ENCODE data around the gene GLOD4.
A peak's percentile ranks its signal among the peaks of the same experiment; 100 is the strongest.
"Not testable (repeated sequence)": the region's sequence is repeated elsewhere in the genome, so short reads cannot be mapped to it uniquely, and the experiment has no call there.

The GLOD4 gene

GRCh38 chr17:802481-802880 lies 20.4 kb upstream of the GLOD4 start:
- DNase-seq (ENCODE audit: low read depth): no peak

- no peak for DNase-seq (ENCODE audit: low read depth)
Measured at GRCh38 chr17:801660-802059, 19.6 kb upstream of the GLOD4 start.

DNA sequence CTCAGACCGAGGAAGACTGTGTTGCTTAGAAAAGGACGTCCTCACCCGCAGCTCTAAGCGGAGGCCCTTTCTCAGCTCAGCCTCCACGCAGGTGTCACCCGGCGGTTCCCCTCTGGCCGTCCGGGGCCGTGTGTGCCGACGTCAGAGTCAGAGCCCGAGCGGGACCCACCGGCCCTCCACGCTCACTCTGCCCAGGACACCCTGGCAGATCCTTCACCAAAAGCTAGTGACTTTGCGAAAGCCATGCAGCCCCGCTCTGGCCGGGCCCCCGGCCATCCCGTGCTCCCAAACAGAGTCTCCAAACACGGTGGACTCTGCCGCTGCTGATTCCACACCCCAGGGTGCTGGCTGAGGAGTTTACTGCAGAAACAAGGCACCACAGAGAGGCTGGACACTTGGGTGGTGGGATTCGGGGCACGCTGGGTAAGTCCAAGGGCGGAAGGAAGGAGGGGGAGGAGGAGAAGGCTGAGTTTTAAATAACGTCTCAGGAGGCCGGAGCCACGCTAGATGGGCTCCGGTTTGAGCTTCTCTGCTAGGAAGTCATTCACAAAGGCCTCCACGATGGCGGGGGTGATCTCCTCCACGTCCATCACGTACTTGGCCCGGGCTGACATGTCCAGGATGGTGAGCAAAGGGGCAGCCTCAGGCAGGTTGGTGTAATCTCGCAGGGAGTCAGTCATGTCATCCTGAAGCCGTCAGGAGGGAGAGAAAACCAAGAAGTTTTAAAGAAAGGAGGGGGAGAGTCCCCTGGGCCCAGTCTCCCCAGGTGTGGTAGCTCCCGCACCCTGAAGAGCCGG lies 18.6 kb upstream of the GLOD4 start:
- no peak for DNase-seq (ENCODE audit: low read depth)

GRCh38 chr17:799261-799660 lies 17.2 kb upstream of the GLOD4 start:
- DNase-seq (ENCODE audit: low read depth): no peak

DNA sequence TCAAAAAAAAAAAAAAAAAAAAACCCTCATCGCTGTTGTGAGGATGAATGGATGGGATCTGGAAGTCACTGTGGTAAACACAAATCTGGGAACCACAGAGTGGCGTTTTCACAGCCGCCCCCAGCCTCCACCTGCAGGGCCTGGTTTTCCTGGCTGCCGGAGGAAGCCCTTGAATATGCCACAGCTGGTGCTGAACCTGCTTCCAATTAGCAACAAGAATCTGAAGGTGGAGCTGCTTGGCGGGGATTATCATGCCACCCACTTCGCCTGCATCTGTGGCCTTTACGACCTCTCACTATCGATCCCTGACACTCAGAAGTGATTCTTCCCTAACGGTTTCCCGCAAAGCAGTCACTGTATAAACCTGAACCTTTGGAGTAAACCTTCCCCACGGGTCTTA lies 16.2 kb upstream of the GLOD4 start:
- DNase-seq (ENCODE audit: low read depth): no peak

DNA sequence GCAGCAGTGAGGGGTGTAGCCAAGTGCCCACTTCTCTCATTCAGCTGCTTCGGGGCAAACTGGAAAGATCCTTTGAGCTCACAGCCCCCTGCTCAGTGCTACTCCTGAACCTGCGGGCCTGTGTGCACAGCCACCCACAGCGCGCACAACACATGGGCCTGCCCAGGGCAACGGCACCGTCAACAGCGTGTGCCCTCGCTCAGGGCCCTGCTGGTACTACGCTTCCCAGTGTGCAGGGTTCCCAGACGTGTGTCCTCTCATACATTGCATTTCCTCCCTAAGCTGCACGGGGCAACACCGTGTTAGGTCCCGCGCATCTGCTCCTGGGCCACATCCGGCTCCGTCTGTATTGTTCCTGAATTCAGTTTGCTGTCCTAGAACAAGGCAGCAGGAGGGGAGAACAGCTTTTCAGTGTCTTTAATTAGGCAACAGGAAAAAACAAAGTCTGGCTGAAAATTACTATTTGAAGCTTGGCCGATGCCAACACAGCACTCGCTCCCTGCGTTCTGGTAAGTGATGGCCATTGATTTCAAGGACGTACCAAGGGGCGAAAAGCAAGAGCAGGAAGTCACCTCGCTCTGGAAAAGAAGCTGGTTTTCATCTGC lies 15.3 kb upstream of the GLOD4 start:
- DNase-seq (ENCODE audit: low read depth): no peak

- no peak for DNase-seq (ENCODE audit: low read depth)
Measured at GRCh38 chr17:796609-797008, 14.5 kb upstream of the GLOD4 start.

- DNase-seq (ENCODE audit: low read depth): no peak
Measured at GRCh38 chr17:795721-796120, 13.6 kb upstream of the GLOD4 start.

DNA sequence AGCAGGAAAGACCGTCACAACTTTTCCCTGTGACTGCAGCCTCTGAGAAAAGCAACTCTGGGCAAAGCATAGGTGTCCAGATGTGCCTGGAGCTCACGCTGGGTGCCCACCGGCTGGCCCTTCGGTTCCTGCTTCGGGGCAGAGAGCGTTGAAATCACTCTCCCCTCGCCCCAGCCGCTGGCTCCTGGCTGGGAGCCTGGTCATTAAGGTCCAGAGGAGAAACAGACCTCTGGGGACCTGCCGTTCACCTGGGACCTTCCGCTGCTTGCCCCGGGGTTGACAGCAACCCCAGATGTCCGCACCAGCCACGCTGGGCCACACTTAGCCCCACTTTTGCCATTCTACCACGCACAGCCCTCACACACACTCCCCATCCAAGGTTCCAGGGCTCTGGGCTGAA lies 13.2 kb upstream of the GLOD4 start:
- DNase-seq (ENCODE audit: low read depth): no peak

- DNase-seq (ENCODE audit: low read depth): peak; percentile 15
Measured at GRCh38 chr17:794876-795275, 12.8 kb upstream of the GLOD4 start.

- DNase-seq (ENCODE audit: low read depth): no peak
Measured at GRCh38 chr17:792277-792676, 10.2 kb upstream of the GLOD4 start.

DNA sequence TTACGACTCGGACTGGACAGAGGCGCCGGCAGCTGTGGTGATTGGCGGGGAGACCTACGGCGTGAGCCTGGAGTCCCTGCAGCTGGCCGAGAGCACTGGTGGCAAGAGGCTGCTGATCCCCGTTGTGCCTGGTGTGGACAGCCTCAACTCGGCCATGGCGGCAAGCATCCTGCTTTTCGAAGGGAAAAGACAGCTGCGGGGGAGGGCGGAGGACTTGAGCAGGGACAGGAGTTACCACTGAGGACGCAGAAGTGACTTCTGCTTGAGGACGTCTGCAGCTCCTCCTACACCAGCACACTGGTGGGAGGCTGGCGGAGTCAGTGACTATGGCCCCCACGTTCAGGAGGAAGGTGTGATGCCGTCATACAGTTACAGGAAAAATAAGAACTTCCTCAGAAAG lies 9.7 kb upstream of the GLOD4 start:
- no peak for DNase-seq (ENCODE audit: low read depth)

DNA sequence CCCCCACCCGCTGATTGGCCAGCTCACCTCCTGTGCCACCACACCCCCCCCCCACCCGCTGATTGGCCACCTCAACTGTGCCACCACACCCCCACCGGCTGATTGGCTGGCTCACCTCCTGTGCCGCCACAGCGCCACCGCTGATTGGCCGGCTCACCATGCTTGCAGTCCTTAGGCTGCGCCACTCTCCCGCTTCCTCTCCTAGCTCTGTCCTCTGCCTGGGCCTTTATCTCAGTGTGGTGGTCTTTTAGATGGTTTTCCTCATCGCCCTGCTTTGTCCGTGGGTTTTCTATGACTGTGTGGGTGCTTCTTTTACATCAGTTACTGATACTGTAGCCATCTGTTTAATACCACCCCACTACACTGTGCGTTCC lies 8.8 kb upstream of the GLOD4 start:
- DNase-seq (ENCODE audit: low read depth): not testable (repeated sequence)

GRCh38 chr17:789931-790873 lies 8.1 kb upstream of the GLOD4 start:
- not testable (repeated sequence) for DNase-seq (ENCODE audit: low read depth)

DNA sequence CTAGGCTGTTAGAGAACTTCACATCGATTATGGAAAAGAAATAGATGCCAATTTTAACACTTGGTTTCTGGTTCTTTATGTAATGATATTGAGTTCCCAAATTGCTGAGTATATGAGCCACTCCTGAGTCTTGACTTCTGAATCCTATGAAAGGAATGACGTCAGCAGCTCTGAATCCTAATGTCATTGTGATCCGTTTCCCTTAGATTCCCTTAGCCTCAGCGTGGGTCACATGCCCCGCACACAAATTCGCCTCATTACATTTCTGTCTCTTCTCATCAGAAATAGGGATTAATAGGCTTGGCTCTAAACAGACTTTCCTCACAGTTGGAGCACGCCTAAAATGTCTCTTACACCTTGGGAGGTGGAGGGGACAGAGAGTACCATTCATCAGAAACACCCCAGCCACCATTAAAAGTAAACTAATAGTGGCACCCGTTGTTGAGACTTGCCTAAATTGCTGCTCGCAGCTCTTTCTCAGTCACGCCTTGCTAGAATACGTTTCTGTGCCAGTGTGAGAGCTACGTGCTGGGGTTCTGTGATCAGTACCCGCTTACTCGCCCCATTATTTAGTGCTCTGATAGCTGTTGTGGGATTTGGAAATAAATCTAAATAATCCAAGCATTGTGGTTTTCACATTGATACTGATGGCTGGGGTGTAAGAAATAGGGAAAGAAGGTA lies 7.2 kb upstream of the GLOD4 start:
- no peak for DNase-seq (ENCODE audit: low read depth)

DNA sequence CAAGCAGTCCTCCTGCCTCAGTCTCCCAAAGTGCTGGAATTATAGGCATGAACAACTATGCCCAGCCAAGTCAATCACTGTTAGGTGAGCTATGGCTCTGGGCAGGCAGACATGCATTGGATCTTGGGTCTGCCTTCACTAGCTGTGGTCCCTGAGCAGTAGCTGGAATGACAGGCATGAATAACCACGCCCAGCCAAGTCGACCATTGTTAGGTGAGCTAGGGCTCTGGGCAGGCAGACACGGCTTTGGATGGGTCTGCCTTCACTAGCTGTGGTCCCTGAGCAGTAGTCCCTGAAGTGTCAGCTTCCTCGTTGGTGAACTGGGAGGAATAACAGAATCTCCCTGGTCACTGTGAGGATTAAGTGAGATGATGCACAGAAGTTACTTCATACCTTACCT lies 6.5 kb upstream of the GLOD4 start:
- DNase-seq (ENCODE audit: low read depth): no peak

- DNase-seq (ENCODE audit: low read depth): no peak
Measured at GRCh38 chr17:787641-788221, 5.7 kb upstream of the GLOD4 start.

GRCh38 chr17:785901-786300 lies 3.8 kb upstream of the GLOD4 start:
- not testable (repeated sequence) for DNase-seq (ENCODE audit: low read depth)

DNA sequence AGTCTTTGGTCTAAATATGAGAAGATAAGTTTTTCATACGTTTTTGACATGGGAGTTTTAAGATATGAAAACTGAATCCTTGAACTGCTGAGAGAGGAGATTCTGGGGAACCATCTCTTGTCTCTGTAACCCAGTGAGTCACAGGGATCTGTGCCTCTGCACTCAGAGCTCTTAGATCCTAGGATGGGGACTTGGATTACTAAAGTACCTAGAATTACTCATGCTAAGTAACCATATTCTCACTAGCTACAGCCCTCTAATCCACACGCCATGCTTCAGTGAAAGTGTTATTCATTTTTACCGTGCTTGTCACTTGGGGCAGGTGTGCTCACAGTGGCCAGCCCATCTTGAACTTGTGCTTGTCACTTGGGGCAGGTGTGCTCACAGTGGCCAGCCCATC lies 2.1 kb upstream of the GLOD4 start:
- DNase-seq (ENCODE audit: low read depth): no peak

- no peak for DNase-seq (ENCODE audit: low read depth)
Measured at GRCh38 chr17:778096-778495, 4.0 kb downstream of the GLOD4 start.

- DNase-seq (ENCODE audit: low read depth): no peak
Measured at GRCh38 chr17:774313-774584, 7.8 kb downstream of the GLOD4 start.
